Measurements from ENCODE around the gene ARF3. TPM values are rescaled to one million over a fixed set of nuclear protein-coding genes. Genes with fewer than 3 reads are reported as not detected.

The ARF3 gene
- total and polyA plus RNA-seq, 9 of the 15 experiments (the other 6 are each of a cell fraction or from before 2014, with no cell fraction given) = 5.9 to 170 (median 64.4) TPM

- H3K4me2 ChIP-seq (ENCODE audit: insufficient read depth, low read length) = no peak overlapping the region
- ChIA-PET POLR2A (interaction anchor here (0.7 kb wide), 1 partner anchor 41 kb away, joined by 3 read pairs; no protein-coding TSS in a partner anchor), CTCF (ENCODE audit: low intra/inter-chr PET ratio) (interaction anchor here (0.8 kb wide), 1 partner anchor 41 kb away, joined by 3 read pairs; no protein-coding TSS in a partner anchor)
- H3K27me3 ChIP-seq (ENCODE audit: control insufficient read depth in 2 of 2, insufficient read depth in 2 of 2, low read length in 2 of 2) = peaks cover 9 to 20% of the 10 kb centered on the region in 2 experiments; a peak in 4 of 5 replicates
- in situ Hi-C loops (cut with MboI) = no loop called here
- no peak overlapping the region for H3K9ac ChIP-seq (ENCODE audit: insufficient read depth in 1 of 2, low read depth in 2 of 2, low read length in 2 of 2)
- FAIRE-seq = no peak
- no peak for DNase-seq (ENCODE audit: extremely low read depth in 1 of 4, low spot score in 3 of 4)
- no peaks in the 10 kb centered on the region for H3K79me2 ChIP-seq (ENCODE audit: control insufficient read depth, insufficient read depth, low read length)
- no peaks in the 10 kb centered on the region for H3K9me3 ChIP-seq (replicated peaks; ENCODE audit: control insufficient read depth, insufficient read depth, low read depth, low read length)
- no peaks in the 10 kb centered on the region for H4K20me1 ChIP-seq (replicated peaks; ENCODE audit: control insufficient read depth, insufficient read depth, low read length)
- H3K4me1 ChIP-seq (replicated peaks in 1 of 2; ENCODE audit: control insufficient read depth in 2 of 2, insufficient read depth in 2 of 2, low read length in 2 of 2) = peaks cover 0 to 6% of the 10 kb centered on the region in 2 experiments; a peak in 2 of 5 replicates
- no peak overlapping the region for H2AFZ ChIP-seq (ENCODE audit: low read depth, low read length)
- H3K4me3 ChIP-seq = no peak overlapping the region
- ATAC-seq = no peak
- WGBS (ENCODE audit: insufficient coverage, low coverage, missing lambda C conversion rate) = 10% methylated on average over 1 of the region's 1 CpG
- intact Hi-C loops (cut with micrococcal nuclease) = loop anchor here (5.0 kb wide), 1 partner anchor 142 kb away; no protein-coding TSS in a partner anchor
- H3K36me3 ChIP-seq (ENCODE audit: control insufficient read depth, insufficient read depth, low read length) = no peaks in the 10 kb centered on the region
- H3K27ac ChIP-seq (ENCODE audit: extremely low read depth, low read depth, low read length) = no peak overlapping the region
- no peaks in the 10 kb centered on the region for H3K9me1 ChIP-seq (ENCODE audit: control insufficient read depth, insufficient read depth, low read length)
- BruUV-seq (replicated peaks) = no TSS peak
- TF ChIP-seq BRF1 (IDR thresholded peaks at IDR 0.05; ENCODE audit: borderline replicate concordance, extremely low read depth, insufficient read length) = no peak
- no peak for TF ChIP-seq ZC3H11A (IDR thresholded peaks at IDR 0.05; ENCODE audit: low read depth, low read length)
- no peak for TF ChIP-seq EGR1 (conservative IDR thresholded peaks at IDR 0.05)
- no peak for TF ChIP-seq ATF4 (CRISPR knock-in tag; IDR thresholded peaks at IDR 0.05)
- TF ChIP-seq PHF21A (IDR thresholded peaks at IDR 0.05; ENCODE audit: borderline replicate concordance, low read depth) = no peak
- no peak for TF ChIP-seq SMARCE1 (IDR thresholded peaks at IDR 0.05)
- TF ChIP-seq NCOA1 (IDR thresholded peaks at IDR 0.05; ENCODE audit: low read depth) = no peak
- no peak for TF ChIP-seq HMG20A (CRISPR knock-in tag; conservative IDR thresholded peaks at IDR 0.05)
- no peak for TF ChIP-seq ZNF134 (CRISPR knock-in tag; conservative IDR thresholded peaks at IDR 0.05)
- no peak for TF ChIP-seq SREBF1 (IDR thresholded peaks at IDR 0.05; ENCODE audit: borderline replicate concordance, low read depth, low read length)
- no peak for TF ChIP-seq TRIM24 (IDR thresholded peaks at IDR 0.05)
- no peak for TF ChIP-seq SMARCA4 (IDR thresholded peaks at IDR 0.05)
- TF ChIP-seq SMARCA5 (IDR thresholded peaks at IDR 0.05) = no peak
- TF ChIP-seq ZNF280B (CRISPR knock-in tag; IDR thresholded peaks at IDR 0.05) = no peak
- TF ChIP-seq DDX20 (tag; IDR thresholded peaks at IDR 0.05; ENCODE audit: low read depth) = no peak
- TF ChIP-seq, protein P1, sequence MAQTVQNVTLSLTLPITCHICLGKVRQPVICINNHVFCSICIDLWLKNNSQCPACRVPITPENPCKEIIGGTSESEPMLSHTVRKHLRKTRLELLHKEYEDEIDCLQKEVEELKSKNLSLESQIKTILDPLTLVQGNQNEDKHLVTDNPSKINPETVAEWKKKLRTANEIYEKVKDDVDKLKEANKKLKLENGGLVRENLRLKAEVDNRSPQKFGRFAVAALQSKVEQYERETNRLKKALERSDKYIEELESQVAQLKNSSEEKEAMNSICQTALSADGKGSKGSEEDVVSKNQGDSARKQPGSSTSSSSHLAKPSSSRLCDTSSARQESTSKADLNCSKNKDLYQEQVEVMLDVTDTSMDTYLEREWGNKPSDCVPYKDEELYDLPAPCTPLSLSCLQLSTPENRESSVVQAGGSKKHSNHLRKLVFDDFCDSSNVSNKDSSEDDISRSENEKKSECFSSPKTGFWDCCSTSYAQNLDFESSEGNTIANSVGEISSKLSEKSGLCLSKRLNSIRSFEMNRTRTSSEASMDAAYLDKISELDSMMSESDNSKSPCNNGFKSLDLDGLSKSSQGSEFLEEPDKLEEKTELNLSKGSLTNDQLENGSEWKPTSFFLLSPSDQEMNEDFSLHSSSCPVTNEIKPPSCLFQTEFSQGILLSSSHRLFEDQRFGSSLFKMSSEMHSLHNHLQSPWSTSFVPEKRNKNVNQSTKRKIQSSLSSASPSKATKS (CRISPR knock-in tag; IDR thresholded peaks at IDR 0.05) = no peak
- TF ChIP-seq MAFF (IDR thresholded peaks at IDR 0.05; ENCODE audit: low read length) = no peak
Observed at GRCh38 chr12:48894271-48894670, 63.0 kb downstream of the ARF3 start.

All from K562 (cell line).